SKM-1 (cell line): Measurements from ENCODE around the gene ZNF689.

ENCODE experiments used
- DNase-seq: peaks from one replicate; lab custom pipeline; 2025; ENCODE audit not compliant: unreplicated experiment; lab: John Stamatoyannopoulos, UW

The ZNF689 gene

DNA sequence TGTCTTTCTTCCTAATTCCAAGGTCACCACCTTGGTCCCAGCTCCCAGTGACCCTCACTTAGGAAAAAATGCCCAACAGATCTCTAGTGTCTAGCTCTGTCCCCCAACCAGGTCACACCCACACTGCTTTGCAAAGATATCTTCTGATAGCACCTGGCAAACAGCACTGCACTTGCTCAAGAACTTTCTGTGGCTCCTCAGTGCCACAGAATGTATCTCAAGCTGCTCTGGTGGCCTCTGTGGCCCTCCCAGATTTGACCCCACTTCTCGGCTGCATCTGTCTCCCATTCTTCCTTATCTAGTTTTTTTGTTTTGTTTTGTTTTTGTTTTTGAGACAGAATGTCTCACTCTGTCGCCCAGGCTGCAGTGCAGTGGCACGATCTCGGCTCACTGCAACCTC, 43.7 kb downstream of the ZNF689 start:
- no peak for DNase-seq

DNA sequence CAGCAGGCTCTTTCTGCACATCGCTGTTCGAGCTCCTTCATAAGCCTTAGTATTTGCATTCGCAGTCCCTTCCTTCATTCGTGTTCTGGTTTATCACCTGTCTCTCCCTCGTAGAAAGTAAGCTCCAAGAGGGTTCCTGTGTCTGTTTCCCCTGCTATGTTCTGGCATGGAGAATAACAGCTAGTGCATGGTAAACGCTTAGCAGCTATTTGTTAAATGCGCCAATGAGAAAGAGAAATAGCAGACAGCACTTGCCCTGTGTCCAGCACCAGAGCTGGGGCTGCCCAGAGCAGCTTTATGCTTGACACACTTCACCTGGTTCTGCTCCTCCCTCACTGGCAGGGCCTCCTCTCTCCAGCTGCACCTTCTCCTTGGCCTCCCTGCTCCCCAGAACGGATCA, 44.2 kb downstream of the ZNF689 start:
- no peak for DNase-seq

DNA sequence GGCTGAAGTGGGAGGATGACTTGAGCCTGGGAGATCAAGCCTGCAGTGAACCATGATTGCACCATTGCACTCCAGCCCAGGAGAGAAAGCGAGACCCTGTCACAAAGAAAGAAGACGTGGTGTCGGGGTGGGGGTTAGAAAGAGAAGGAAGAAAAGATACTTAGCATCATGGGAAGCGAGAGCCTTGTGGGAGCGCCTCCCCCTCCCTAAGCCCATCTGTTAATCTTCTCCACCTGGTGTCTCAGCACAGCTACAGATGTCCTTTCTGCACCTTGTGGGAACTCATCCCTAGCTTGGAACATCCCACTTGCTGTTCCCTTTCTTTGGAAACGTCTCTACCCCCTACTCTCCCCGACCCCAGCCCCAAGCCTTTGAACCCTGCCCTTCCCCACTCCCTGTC, 44.7 kb downstream of the ZNF689 start:
- DNase-seq: no peak

GRCh38 chr16:30562021-30562420, 48.2 kb downstream of the ZNF689 start:
- no peak for DNase-seq

DNA sequence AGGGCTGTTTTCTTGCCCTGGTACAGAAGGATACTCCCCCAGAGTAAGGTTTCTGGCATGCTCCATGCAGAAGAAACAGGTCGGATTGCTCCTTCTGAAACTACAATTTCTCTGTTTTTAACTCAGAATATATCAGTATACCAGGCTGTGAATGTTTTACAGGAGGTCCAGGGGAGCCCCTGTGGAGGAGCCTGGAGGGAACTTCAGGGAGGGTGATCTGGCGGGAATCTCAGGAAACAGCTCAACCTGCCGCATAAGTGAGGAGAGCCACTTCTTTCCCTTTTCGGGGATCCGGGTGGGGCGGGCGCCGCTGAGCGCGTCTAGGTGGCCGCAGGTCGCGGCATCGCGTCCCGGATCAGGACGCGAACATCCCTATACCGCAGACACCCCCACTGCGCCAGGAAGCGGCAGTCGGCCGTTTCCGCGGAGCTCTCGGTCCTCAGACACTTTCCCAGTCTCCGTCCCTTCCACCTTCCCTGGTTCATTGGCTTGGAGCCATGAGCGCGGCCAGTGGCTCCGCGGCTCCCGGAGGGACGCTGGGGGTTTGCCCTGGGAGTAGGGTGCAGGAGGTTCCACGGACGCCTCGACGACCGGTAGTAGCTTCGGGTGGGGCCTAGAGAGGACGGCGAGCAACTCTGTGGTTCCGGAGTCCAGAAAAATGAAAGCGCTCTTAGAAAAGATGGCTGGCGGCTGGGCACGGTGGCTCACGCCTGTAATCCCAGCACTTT, 48.9 kb downstream of the ZNF689 start:
- DNase-seq: no peak

DNA sequence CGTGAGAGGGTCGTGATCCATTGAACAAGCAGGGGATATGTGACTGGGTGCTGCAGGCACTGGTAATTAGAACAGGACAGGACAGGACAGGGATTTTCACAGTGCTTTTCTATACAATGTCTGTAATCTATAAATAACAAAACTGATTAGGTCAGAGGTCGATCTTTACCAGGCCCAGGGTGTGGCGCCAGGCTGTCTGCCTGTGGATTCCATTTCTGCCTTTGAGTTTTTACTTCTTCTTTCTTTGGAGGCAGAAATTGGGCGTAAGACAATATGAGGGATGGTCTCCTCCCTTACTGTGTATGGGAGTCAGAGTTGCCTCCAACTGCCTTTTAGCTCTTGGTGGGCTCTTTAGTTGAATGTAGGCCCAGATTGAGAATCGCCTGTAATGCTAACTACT, 50.5 kb downstream of the ZNF689 start:
- DNase-seq: no peak

- DNase-seq: no peak
Observed at GRCh38 chr16:30558789-30559377, 51.3 kb downstream of the ZNF689 start.

DNA sequence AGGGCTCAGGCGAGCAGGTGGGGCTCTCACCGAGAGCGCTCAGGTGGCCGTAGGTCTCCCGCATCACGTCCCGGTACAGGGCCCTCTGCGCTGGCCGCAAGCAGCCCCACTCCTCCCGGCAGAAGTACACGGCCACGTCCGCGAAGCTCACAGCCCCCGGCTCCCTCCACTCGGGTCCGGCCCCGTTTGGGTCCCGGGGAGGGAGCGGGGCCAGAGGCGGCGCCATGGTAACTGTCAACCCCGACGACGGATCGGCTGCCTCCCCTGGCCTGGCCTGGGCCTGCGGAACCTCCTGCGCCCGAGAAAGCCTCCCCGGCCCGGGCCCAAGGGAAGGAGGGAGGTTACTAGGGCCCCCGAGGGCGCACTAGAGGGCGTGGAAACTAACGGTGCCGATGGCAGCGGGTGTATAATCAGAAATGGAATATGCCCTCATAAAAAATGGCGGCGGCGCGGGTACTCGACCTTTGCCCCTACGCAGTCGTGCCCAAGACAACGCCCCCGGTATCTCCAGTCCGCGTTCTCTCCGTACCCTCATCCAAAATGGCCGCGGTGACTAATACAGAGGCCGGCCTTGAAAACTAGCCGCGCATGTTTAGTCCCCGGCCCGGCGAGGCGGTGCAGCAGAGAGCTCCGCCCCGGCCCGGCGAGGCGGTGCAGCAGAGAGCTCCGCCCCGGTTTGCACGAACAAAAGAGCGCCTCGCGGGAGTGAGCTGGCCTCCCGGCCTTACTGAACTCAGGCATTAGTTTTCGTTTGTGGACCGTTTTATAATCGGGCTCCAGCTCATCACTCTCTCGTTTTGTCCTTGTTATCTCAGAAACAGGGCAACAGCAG, 52.0 kb downstream of the ZNF689 start, which contains the start of gene ZNF764:
ZNF764 (minus strand) TSS at position 418 of the 832 bp plus-strand sequence; CDS start at position 226, 192 bp downstream.
- DNase-seq: peak; percentile 92

DNA sequence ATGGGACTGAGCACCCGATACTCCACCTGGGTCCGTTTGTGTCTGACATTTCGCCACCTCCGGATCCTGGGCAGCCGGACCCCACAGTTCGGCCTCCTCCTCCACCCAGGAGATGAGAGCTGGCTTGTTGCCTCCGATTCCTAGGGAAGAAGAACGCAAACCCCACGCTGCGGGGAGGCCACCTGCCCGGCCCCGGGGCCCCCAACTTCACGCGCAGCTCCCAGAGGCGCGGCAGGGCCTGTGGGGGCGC, 52.6 kb downstream of the ZNF689 start:
- no peak for DNase-seq

- no peak for DNase-seq
Observed at GRCh38 chr16:30556125-30556473, 54.1 kb downstream of the ZNF689 start.

- no peak for DNase-seq
Observed at GRCh38 chr16:30555315-30556124, 54.7 kb downstream of the ZNF689 start.

GRCh38 chr16:30554557-30555314, 55.5 kb downstream of the ZNF689 start:
- no peak for DNase-seq

DNA sequence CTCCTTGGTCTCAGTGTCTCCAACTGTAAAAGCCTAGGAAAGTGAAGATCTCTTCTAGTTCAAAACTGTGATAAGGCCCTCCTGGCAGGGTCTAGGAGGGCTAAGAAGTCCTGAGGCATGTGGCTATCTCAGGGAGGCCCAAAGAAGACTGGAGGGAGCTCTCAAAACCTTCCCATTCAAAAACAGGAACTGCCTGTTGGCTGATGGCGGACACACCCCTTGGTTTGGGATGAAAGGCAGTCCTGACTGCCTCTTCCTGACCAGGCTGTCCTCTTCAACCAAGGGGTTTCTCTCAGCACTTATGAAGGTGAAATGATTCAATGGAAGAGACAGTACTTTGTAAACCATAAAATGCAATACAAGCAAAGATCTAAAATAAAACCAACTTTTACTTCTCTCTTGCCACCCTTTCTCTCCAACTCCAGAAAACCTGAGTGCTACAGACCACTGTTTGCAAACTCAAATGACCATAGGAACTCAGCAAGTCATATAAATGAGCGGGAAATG, 56.7 kb downstream of the ZNF689 start:
- no peak for DNase-seq

DNA sequence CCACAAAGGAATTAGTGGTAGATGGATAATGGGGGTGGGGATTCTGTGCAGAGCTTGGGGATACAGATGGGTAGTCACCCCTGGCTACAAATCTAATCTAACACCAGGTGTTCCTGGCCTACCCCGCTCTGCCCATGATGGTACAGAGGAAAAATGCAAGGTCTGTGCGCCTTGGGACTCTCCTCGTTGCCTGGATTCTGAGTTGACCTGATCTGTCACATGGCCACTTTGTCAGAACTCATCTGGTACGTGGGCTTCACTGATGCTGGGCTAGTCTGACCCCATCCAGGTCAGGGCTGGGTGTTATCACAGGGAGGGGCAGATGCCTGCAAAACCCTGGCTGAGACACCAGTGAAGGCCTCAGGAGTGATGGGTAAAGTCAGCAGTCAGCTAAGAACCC, 57.2 kb downstream of the ZNF689 start:
- DNase-seq: no peak
